Measurements from ENCODE around the gene TULP1.

The TULP1 gene

GRCh38 chr6:35484921-35485392, 27.7 kb downstream of the TULP1 start:
- DNase-seq (ENCODE audit: low read depth in 3 of 3, low spot score in 1 of 3), result no peak

GRCh38 chr6:35483893-35484645, 28.6 kb downstream of the TULP1 start:
- DNase-seq (ENCODE audit: low read depth in 3 of 3, low spot score in 1 of 3), result no peak

GRCh38 chr6:35483490-35483889, 29.2 kb downstream of the TULP1 start:
- DNase-seq (ENCODE audit: low read depth in 3 of 3, low spot score in 1 of 3), result no peak

GRCh38 chr6:35483062-35483461, 29.6 kb downstream of the TULP1 start:
- no peak for DNase-seq (ENCODE audit: low read depth in 3 of 3, low spot score in 1 of 3)

- DNase-seq (ENCODE audit: low read depth in 3 of 3, low spot score in 1 of 3), result no peak
Measured at GRCh38 chr6:35481226-35481625, 31.5 kb downstream of the TULP1 start.

- no peak for DNase-seq (ENCODE audit: low read depth in 3 of 3, low spot score in 1 of 3)
Measured at GRCh38 chr6:35480176-35480575, 32.5 kb downstream of the TULP1 start.

- no peak for DNase-seq (ENCODE audit: low read depth in 3 of 3, low spot score in 1 of 3)
Measured at GRCh38 chr6:35478259-35478658, 34.4 kb downstream of the TULP1 start.

- no peak for DNase-seq (ENCODE audit: low read depth in 3 of 3, low spot score in 1 of 3)
Measured at GRCh38 chr6:35477551-35478179, 35.0 kb downstream of the TULP1 start.

- DNase-seq (ENCODE audit: low read depth in 3 of 3, low spot score in 1 of 3), result no peak
Measured at GRCh38 chr6:35477028-35477427, 35.7 kb downstream of the TULP1 start.

GRCh38 chr6:35476004-35476403, 36.7 kb downstream of the TULP1 start:
- no peak for DNase-seq (ENCODE audit: low read depth in 3 of 3, low spot score in 1 of 3)

- no peak for DNase-seq (ENCODE audit: low read depth in 3 of 3, low spot score in 1 of 3)
Measured at GRCh38 chr6:35475573-35475972, 37.1 kb downstream of the TULP1 start.

- DNase-seq (ENCODE audit: low read depth in 3 of 3, low spot score in 1 of 3), result no peak
Measured at GRCh38 chr6:35474942-35475570, 37.6 kb downstream of the TULP1 start.

- DNase-seq (ENCODE audit: low read depth in 3 of 3, low spot score in 1 of 3), result no peak
Measured at GRCh38 chr6:35474131-35474941, 38.4 kb downstream of the TULP1 start.

GRCh38 chr6:35473850-35474130, 38.9 kb downstream of the TULP1 start:
- DNase-seq (ENCODE audit: low read depth in 3 of 3, low spot score in 1 of 3), result no peak

GRCh38 chr6:35473075-35473849, 39.4 kb downstream of the TULP1 start:
- no peak for DNase-seq (ENCODE audit: low read depth in 3 of 3, low spot score in 1 of 3)

GRCh38 chr6:35471836-35472345, 40.8 kb downstream of the TULP1 start:
- DNase-seq (ENCODE audit: low read depth in 3 of 3, low spot score in 1 of 3), result no peak

GRCh38 chr6:35470663-35471120, 42.0 kb downstream of the TULP1 start:
- no peak for DNase-seq (ENCODE audit: low read depth in 3 of 3, low spot score in 1 of 3)

- DNase-seq (ENCODE audit: low read depth in 3 of 3, low spot score in 1 of 3), result no peak
Measured at GRCh38 chr6:35469751-35470662, 42.7 kb downstream of the TULP1 start.

- no peak for DNase-seq (ENCODE audit: low read depth in 3 of 3, low spot score in 1 of 3)
Measured at GRCh38 chr6:35468980-35469750, 43.5 kb downstream of the TULP1 start.

All from stimulated activated CD4-positive, alpha-beta T cell treated with anti-CD3 and anti-CD28 coated beads, TNF-alpha, amount 100 ng/mL, for 1 hour (primary cell).